CD14-positive monocyte (primary cell): ENCODE results near the gene SBSN. TPM values are rescaled to one million over a fixed set of nuclear protein-coding genes. Genes with fewer than 3 reads are reported as not detected.

Experiments
- DNase-seq, 3 donors: peaks; one replicate each; pipeline ENCODE4 v3.0.0-alpha.2; 2011 to 2022
- H2AFZ ChIP-seq: 2 replicates; pipeline ENCODE4 v1.6.0; 2012; ENCODE audit warnings: mild to moderate bottlenecking, low read depth, low read length, inconsistent platforms; ENCODE audit not compliant: insufficient read depth, poor library complexity, severe bottlenecking
- H3K27ac ChIP-seq, 2 donors: 1 replicate in 1 of 2; 2 replicates in 1 of 2; pipeline ENCODE4 v1.5.1; 2012 to 2013; ENCODE audit warnings: low read length in 2 of 2, control low read depth in 1 of 2, inconsistent platforms in 1 of 2, low read depth in 1 of 2, mild to moderate bottlenecking in 1 of 2
- H3K27me3 ChIP-seq, 2 donors: one replicate each; pipeline versions ENCODE4 v1.6.0 to v1.6.1; 2011 to 2013; ENCODE audit warnings: low read length in 2 of 2; ENCODE audit not compliant: control insufficient read depth in 2 of 2, insufficient read depth in 2 of 2
- H3K36me3 ChIP-seq, 2 donors: replicated peaks in 1 of 2; 1 replicate in 1 of 2; 2 replicates in 1 of 2; pipeline versions ENCODE4 v1.5.1 to v1.6.1; 2012 to 2013; ENCODE audit warnings: low read length in 2 of 2, control low read depth in 1 of 2, inconsistent platforms in 1 of 2, mild to moderate bottlenecking in 1 of 2; ENCODE audit not compliant: insufficient read depth in 2 of 2, control insufficient read depth in 1 of 2
- H3K4me1 ChIP-seq, 2 donors: 1 replicate in 1 of 2; 2 replicates in 1 of 2; pipeline versions ENCODE4 v1.5.1 to v1.6.1; 2012 to 2013; ENCODE audit warnings: low read length in 2 of 2, control low read depth in 1 of 2, inconsistent platforms in 1 of 2, mild to moderate bottlenecking in 1 of 2, moderate library complexity in 1 of 2; ENCODE audit not compliant: insufficient read depth in 2 of 2, control insufficient read depth in 1 of 2
- H3K4me2 ChIP-seq: replicated peaks from 2 replicates; pipeline ENCODE3; 2012; ENCODE audit warnings: low read length, moderate library complexity, mild to moderate bottlenecking; ENCODE audit not compliant: poor library complexity, severe bottlenecking; ENCODE audit errors: extremely low read depth
- H3K4me3 ChIP-seq, 3 experiments: fragments of 200-600 bp in 1 of 3; sonication (generic) in 1 of 3; replicated peaks in 1 of 3; 1 replicate in 2 of 3; 2 replicates in 1 of 3; pipeline ENCODE4 v1.5.1; 2011 to 2013; ENCODE audit warnings: low read length in 3 of 3, mild to moderate bottlenecking in 3 of 3, control low read depth in 2 of 3, low read depth in 2 of 3, inconsistent platforms in 1 of 3, moderate library complexity in 1 of 3
- H3K79me2 ChIP-seq: 2 replicates; pipeline ENCODE4 v1.6.0; 2012; ENCODE audit warnings: mild to moderate bottlenecking, control low read depth, inconsistent platforms, low read length, moderate library complexity; ENCODE audit not compliant: insufficient read depth
- H3K9ac ChIP-seq: 2 replicates; pipeline ENCODE4 v1.6.0; 2017; ENCODE audit warnings: low read length, mild to moderate bottlenecking; ENCODE audit not compliant: insufficient read depth, poor library complexity, severe bottlenecking
- H3K9me3 ChIP-seq, 2 donors: replicated peaks in 1 of 2; 1 replicate in 1 of 2; 2 replicates in 1 of 2; pipeline versions ENCODE4 v1.5.1 to v1.6.1; 2012 to 2013; ENCODE audit warnings: low read length in 2 of 2, control low read depth in 1 of 2; ENCODE audit not compliant: control insufficient read depth in 1 of 2, insufficient read depth in 1 of 2
- H4K20me1 ChIP-seq: 2 replicates; pipeline ENCODE4 v1.6.0; 2012; ENCODE audit warnings: mild to moderate bottlenecking, low read length, control low read depth, moderate library complexity; ENCODE audit not compliant: insufficient read depth
- H3K27ac Mint-ChIP-seq, 7 donors: one replicate each; pipeline ENCODE4 v1.8.0; 2020; ENCODE audit warnings: mild to moderate bottlenecking in 7 of 7, mixed read lengths in 7 of 7, moderate library complexity in 6 of 7, inconsistent platforms in 2 of 7
- H3K27me3 Mint-ChIP-seq, 3 donors: one replicate each; pipeline ENCODE4 v1.8.0; 2021 to 2022; ENCODE audit warnings: low read depth in 3 of 3, mild to moderate bottlenecking in 3 of 3, mixed read lengths in 3 of 3, moderate library complexity in 3 of 3, inconsistent platforms in 1 of 3
- H3K36me3 Mint-ChIP-seq, 2 donors: one replicate each; pipeline ENCODE4 v1.8.0; 2020; ENCODE audit warnings: mixed read lengths in 2 of 2, inconsistent platforms in 1 of 2, mild to moderate bottlenecking in 1 of 2
- H3K4me1 Mint-ChIP-seq: one replicate; pipeline ENCODE4 v1.8.0; 2020; ENCODE audit warnings: mild to moderate bottlenecking, mixed read lengths
- H3K4me3 Mint-ChIP-seq, 2 donors: one replicate each; pipeline ENCODE4 v1.8.0; 2020; ENCODE audit warnings: mild to moderate bottlenecking in 2 of 2, mixed read lengths in 2 of 2, moderate library complexity in 1 of 2
- H3K9me3 Mint-ChIP-seq, 7 donors: one replicate each; pipeline ENCODE4 v1.8.0; 2020 to 2022; ENCODE audit warnings: mixed read lengths in 7 of 7, mild to moderate bottlenecking in 6 of 7, moderate library complexity in 6 of 7, inconsistent platforms in 2 of 7
- WGBS: methylation state at CpG from one replicate; pipeline ENCODE4 v1.1.5; 2013; ENCODE audit warnings: missing lambda C conversion rate; ENCODE audit not compliant: insufficient coverage; 5-methylcytosine and 5-hydroxymethylcytosine counted together
- intact Hi-C, 2 donors: fragments of 100-400 bp; cut with micrococcal nuclease; formaldehyde crosslinking; loops; one replicate each; pipeline versions ENCODE4 v1.15.0 to v1.15.1; 2023
- polyA plus RNA-seq, 3 donors: library from polyadenylated mRNA; depleted of rRNA in 1 of 3; unstranded in 2 of 3; stranded (reverse) in 1 of 3; fragments of 300-500 nt in 2 of 3; fragments of >200 nt in 1 of 3; fragmentation: Illumina TruSeq in 2 of 3; gene quantifications; 1 replicate in 2 of 3; 2 replicates in 1 of 3; pipeline ENCODE4 v1.2.3, GENCODE V29; 2012 to 2021
- TF ChIP-seq, protein P1 (sequence below): fragments of 200-600 bp; IDR thresholded peaks from one replicate; pipeline ENCODE4 v1.8.0; 2022; ENCODE audit warnings: antibody characterized with exemption, mild to moderate bottlenecking

Gene SBSN
- polyA plus RNA-seq, 3 donors: not detected

- DNase-seq: no peak
- Mint-ChIP-seq H3K4me3 (no peak overlapping the region), H3K9me3 (no peaks in the 10 kb centered on the region), H3K36me3 (no peaks in the 10 kb centered on the region), H3K27ac (no peak overlapping the region), H3K4me1 (no peaks in the 10 kb centered on the region), H3K27me3 (peaks cover 20 to 26% (median 22%) of the 10 kb centered on the region in 3 donors)
- Histone ChIP-seq H3K36me3 (no peaks in the 10 kb centered on the region), H3K27ac (no peak overlapping the region), H3K9ac (no peak overlapping the region), H4K20me1 (no peaks in the 10 kb centered on the region), H3K4me2 (no peak overlapping the region), H3K27me3 (peaks cover 0 to 7% of the 10 kb centered on the region in 2 donors), H3K79me2 (no peaks in the 10 kb centered on the region), H2AFZ (no peak overlapping the region), H3K9me3 (no peaks in the 10 kb centered on the region), H3K4me1 (no peaks in the 10 kb centered on the region), H3K4me3 (no peak overlapping the region)
- intact Hi-C loops: no loop called here
- 88% methylated on average over 9 of the region's 16 CpGs for WGBS
- TF ChIP-seq, protein P1, sequence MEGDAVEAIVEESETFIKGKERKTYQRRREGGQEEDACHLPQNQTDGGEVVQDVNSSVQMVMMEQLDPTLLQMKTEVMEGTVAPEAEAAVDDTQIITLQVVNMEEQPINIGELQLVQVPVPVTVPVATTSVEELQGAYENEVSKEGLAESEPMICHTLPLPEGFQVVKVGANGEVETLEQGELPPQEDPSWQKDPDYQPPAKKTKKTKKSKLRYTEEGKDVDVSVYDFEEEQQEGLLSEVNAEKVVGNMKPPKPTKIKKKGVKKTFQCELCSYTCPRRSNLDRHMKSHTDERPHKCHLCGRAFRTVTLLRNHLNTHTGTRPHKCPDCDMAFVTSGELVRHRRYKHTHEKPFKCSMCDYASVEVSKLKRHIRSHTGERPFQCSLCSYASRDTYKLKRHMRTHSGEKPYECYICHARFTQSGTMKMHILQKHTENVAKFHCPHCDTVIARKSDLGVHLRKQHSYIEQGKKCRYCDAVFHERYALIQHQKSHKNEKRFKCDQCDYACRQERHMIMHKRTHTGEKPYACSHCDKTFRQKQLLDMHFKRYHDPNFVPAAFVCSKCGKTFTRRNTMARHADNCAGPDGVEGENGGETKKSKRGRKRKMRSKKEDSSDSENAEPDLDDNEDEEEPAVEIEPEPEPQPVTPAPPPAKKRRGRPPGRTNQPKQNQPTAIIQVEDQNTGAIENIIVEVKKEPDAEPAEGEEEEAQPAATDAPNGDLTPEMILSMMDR: no peak
Observed at GRCh38 chr19:35488677-35489076, 39.4 kb downstream of the SBSN start.

- H3K4me1 ChIP-seq: no peaks in the 10 kb centered on the region
- 100% methylated on average over 1 of the region's 10 CpGs for WGBS
- TF ChIP-seq, protein P1: no peak
- no peak for DNase-seq
- H3K4me3 ChIP-seq: no peak overlapping the region
- H4K20me1 ChIP-seq: no peaks in the 10 kb centered on the region
- intact Hi-C loops: no loop called here
- Mint-ChIP-seq H3K4me1 (no peaks in the 10 kb centered on the region), H3K27me3 (peaks cover 21 to 26% (median 22%) of the 10 kb centered on the region in 3 donors), H3K27ac (no peak overlapping the region), H3K9me3 (no peaks in the 10 kb centered on the region), H3K4me3 (no peak overlapping the region), H3K36me3 (no peaks in the 10 kb centered on the region)
- peaks cover 0 to 7% of the 10 kb centered on the region in 2 donors for H3K27me3 ChIP-seq
- H3K4me2 ChIP-seq: no peak overlapping the region
- H3K9me3 ChIP-seq: no peaks in the 10 kb centered on the region
- H3K79me2 ChIP-seq: no peaks in the 10 kb centered on the region
- no peak overlapping the region for H3K9ac ChIP-seq
- no peaks in the 10 kb centered on the region for H3K36me3 ChIP-seq
- no peak overlapping the region for H2AFZ ChIP-seq
- H3K27ac ChIP-seq: no peak overlapping the region
Observed at GRCh38 chr19:35487656-35488182, 40.4 kb downstream of the SBSN start.
